Measurements from ENCODE around the gene APOL2. TPM values are rescaled to one million over a fixed set of nuclear protein-coding genes. Genes with fewer than 3 reads are reported as not detected.
"Not testable (repeated sequence)": the region's sequence is repeated elsewhere in the genome, so short reads cannot be mapped to it uniquely, and the experiment has no call there.

APOL2 gene
- total and polyA plus RNA-seq, 3 donors from 2014 or later: 16.6 to 34.5 (median 19.5) TPM

DNA sequence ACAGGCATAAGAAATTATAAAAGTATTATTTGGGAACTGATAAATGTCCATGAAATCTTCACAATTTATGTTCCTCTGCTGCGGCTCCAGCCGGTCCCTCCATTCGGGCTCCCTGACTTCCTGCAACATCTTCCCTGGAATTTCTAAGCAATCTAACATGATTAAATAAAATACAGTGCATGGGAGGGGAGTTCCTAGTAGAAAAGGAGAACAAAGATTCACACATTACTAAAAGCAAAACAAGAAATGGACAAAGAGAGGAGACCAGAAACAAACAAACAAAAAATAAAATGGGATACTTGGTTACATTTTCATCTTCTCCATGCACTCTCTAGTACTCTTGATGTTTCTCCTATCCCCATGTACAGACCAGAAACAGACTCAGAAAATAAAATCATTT, 29.1 kb downstream of the APOL2 start:
- TF ChIP-seq POLR2A (IDR thresholded peaks at IDR 0.05): no peak
- TF ChIP-seq, protein P1, sequence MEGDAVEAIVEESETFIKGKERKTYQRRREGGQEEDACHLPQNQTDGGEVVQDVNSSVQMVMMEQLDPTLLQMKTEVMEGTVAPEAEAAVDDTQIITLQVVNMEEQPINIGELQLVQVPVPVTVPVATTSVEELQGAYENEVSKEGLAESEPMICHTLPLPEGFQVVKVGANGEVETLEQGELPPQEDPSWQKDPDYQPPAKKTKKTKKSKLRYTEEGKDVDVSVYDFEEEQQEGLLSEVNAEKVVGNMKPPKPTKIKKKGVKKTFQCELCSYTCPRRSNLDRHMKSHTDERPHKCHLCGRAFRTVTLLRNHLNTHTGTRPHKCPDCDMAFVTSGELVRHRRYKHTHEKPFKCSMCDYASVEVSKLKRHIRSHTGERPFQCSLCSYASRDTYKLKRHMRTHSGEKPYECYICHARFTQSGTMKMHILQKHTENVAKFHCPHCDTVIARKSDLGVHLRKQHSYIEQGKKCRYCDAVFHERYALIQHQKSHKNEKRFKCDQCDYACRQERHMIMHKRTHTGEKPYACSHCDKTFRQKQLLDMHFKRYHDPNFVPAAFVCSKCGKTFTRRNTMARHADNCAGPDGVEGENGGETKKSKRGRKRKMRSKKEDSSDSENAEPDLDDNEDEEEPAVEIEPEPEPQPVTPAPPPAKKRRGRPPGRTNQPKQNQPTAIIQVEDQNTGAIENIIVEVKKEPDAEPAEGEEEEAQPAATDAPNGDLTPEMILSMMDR (IDR thresholded peaks at IDR 0.05): no peak
- H3K9me3 ChIP-seq: no peaks in the 10 kb centered on the region
- WGBS, 2 donors: 70 to 75% methylated on average over 3 of the region's 3 CpGs
- no peaks in the 10 kb centered on the region for H3K27me3 ChIP-seq
- H3K27ac ChIP-seq: no peak overlapping the region
- H3K4me3 ChIP-seq: no peak overlapping the region
- DNase-seq: no peak
- no peaks in the 10 kb centered on the region for H3K36me3 ChIP-seq (ENCODE audit: low read depth, missing control alignments)
- H3K4me1 ChIP-seq: peaks cover 20% of the 10 kb centered on the region
- intact Hi-C loops (cut with DNase I; ENCODE audit: low total_unique reads): no loop called here

- H3K36me3 ChIP-seq (ENCODE audit: low read depth, missing control alignments); H3K4me3 ChIP-seq; H3K9me3 ChIP-seq; H3K27ac ChIP-seq; DNase-seq; intact Hi-C loops (cut with DNase I; ENCODE audit: low total_unique reads); H3K27me3 ChIP-seq: not testable (repeated sequence)
- 74 to 90% methylated on average over 5 of the region's 5 CpGs for WGBS, 2 donors
- H3K4me1 ChIP-seq: peaks cover 20% of the 10 kb centered on the region
These were observed 29.8 kb downstream of the APOL2 start for GRCh38 chr22:36209488-36209908.

GRCh38 chr22:36208914-36209313, 30.4 kb downstream of the APOL2 start:
- TF ChIP-seq POLR2A (IDR thresholded peaks at IDR 0.05): no peak
- TF ChIP-seq, protein P1 (IDR thresholded peaks at IDR 0.05): no peak
- intact Hi-C loops (cut with DNase I; ENCODE audit: low total_unique reads): no loop called here
- 82 to 93% methylated on average over 1 of the region's 1 CpG for WGBS, 2 donors

DNA sequence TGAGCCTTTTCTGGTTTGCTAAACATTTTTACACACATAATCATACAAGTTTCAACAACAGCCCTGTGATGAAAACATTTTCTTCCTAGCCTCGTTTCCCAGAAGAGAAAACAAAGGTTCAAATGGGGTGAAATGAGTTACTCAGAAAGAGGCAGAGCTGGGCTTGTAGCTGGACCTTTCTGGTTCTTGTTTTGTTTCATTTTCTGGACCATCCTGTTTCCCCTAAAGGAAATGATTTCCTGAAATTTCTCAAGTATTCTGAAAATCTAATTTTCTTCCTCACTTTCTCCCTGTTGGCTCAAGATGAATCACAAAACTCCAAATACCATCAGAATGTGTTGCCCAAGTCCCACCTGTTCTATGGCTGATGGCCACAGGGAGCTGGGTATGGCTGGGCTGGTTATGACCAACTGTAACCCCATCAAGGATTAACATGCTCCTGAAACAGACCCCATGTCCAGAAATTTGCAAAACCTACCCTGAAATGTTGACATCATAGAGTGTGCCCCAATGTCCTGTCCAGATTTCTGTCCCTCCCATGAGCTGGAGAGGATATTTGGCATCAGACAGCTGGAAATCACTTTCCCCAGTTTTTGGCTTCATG, 31.1 kb downstream of the APOL2 start:
- no peak for DNase-seq
- 20 to 30% methylated on average over 1 of the region's 1 CpG for WGBS, 2 donors

More at GRCh38 chr22:36208914-36209313, 30.4 kb downstream of the APOL2 start:
- no peak for DNase-seq
- no peak overlapping the region for H3K27ac ChIP-seq
- H3K9me3 ChIP-seq: no peaks in the 10 kb centered on the region
- H3K4me3 ChIP-seq: no peak overlapping the region
- H3K27me3 ChIP-seq: no peaks in the 10 kb centered on the region
- no peaks in the 10 kb centered on the region for H3K36me3 ChIP-seq (ENCODE audit: low read depth, missing control alignments)
- H3K4me1 ChIP-seq: peaks cover 20% of the 10 kb centered on the region

DNA sequence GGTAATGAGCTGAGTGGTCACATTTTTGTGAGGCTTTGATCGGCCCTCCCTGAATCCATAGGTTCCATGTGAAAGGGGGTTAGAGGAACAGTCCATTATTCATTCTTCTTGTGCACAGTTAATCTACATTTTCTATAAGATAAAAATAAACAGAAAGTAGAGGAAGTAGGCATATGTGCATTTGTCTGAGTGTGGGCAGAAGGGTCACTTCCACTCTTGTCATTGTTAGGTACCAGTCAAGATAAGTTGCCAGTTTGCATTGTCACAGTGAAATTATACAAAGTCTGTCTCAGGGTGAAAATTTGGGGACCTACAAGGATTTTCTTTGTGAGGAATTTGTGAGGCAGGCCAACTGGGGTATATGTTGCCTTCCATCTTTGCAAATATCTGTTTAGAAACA, 33.1 kb downstream of the APOL2 start:
- Histone ChIP-seq H3K27ac (no peak overlapping the region), H3K4me1 (peaks cover 28% of the 10 kb centered on the region), H3K9me3 (no peaks in the 10 kb centered on the region), H3K36me3 (ENCODE audit: low read depth, missing control alignments) (no peaks in the 10 kb centered on the region), H3K27me3 (no peaks in the 10 kb centered on the region), H3K4me3 (no peak overlapping the region)
- WGBS, 2 donors: 92 to 94% methylated on average over 1 of the region's 1 CpG
- intact Hi-C loops (cut with DNase I; ENCODE audit: low total_unique reads): no loop called here
- no peak for TF ChIP-seq POLR2A (IDR thresholded peaks at IDR 0.05)
- TF ChIP-seq, protein P1 (IDR thresholded peaks at IDR 0.05): no peak
- DNase-seq: no peak

More for the DNA sequence above, 31.1 kb downstream of the APOL2 start:
- Histone ChIP-seq H3K27ac (no peak overlapping the region), H3K27me3 (no peaks in the 10 kb centered on the region), H3K4me1 (peaks cover 20% of the 10 kb centered on the region), H3K9me3 (no peaks in the 10 kb centered on the region), H3K4me3 (no peak overlapping the region), H3K36me3 (ENCODE audit: low read depth, missing control alignments) (no peaks in the 10 kb centered on the region)
- TF ChIP-seq POLR2A (IDR thresholded peaks at IDR 0.05): no peak
- TF ChIP-seq, protein P1 (IDR thresholded peaks at IDR 0.05): no peak
- intact Hi-C loops (cut with DNase I; ENCODE audit: low total_unique reads): no loop called here

- DNase-seq; H3K36me3 ChIP-seq (ENCODE audit: low read depth, missing control alignments); H3K27ac ChIP-seq; H3K9me3 ChIP-seq; H3K4me3 ChIP-seq; H3K27me3 ChIP-seq; intact Hi-C loops (cut with DNase I; ENCODE audit: low total_unique reads): not testable (repeated sequence)
- WGBS, 2 donors: 80 to 96% methylated on average over 3 to 5 of the region's 5 CpGs
- peaks cover 22% of the 10 kb centered on the region for H3K4me1 ChIP-seq
These were observed 33.8 kb downstream of the APOL2 start for GRCh38 chr22:36205573-36205972.
